ENCODE measurements around the gene ADGRE1.

ADGRE1 gene, protein sequence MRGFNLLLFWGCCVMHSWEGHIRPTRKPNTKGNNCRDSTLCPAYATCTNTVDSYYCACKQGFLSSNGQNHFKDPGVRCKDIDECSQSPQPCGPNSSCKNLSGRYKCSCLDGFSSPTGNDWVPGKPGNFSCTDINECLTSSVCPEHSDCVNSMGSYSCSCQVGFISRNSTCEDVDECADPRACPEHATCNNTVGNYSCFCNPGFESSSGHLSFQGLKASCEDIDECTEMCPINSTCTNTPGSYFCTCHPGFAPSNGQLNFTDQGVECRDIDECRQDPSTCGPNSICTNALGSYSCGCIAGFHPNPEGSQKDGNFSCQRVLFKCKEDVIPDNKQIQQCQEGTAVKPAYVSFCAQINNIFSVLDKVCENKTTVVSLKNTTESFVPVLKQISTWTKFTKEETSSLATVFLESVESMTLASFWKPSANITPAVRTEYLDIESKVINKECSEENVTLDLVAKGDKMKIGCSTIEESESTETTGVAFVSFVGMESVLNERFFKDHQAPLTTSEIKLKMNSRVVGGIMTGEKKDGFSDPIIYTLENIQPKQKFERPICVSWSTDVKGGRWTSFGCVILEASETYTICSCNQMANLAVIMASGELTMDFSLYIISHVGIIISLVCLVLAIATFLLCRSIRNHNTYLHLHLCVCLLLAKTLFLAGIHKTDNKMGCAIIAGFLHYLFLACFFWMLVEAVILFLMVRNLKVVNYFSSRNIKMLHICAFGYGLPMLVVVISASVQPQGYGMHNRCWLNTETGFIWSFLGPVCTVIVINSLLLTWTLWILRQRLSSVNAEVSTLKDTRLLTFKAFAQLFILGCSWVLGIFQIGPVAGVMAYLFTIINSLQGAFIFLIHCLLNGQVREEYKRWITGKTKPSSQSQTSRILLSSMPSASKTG

DNA sequence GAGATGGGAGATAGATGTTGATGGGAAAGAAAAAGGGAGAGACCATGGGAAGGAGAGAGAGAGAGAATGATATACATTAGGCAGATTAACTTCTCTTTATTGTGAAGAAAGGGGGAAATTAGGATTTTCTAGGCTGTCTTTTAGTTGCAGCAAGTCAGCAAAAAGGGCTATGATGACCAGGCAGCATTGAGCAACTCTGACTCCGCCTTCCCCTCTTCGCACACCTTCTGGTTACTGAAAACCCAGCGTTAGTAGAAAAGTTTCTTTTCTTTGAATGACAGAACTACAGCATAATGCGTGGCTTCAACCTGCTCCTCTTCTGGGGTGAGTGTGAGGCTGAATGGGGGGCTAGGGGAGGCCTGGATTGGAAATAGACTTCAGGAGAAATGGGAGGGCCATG, at the start of gene ADGRE1:
Gene ADGRE1 (plus strand): TSS at position 264 of the 400 bp plus-strand sequence. CDS start 30 bp downstream, at position 294.
- no peak for DNase-seq (ENCODE audit: low read depth)
- TF ChIP-seq, protein P1, sequence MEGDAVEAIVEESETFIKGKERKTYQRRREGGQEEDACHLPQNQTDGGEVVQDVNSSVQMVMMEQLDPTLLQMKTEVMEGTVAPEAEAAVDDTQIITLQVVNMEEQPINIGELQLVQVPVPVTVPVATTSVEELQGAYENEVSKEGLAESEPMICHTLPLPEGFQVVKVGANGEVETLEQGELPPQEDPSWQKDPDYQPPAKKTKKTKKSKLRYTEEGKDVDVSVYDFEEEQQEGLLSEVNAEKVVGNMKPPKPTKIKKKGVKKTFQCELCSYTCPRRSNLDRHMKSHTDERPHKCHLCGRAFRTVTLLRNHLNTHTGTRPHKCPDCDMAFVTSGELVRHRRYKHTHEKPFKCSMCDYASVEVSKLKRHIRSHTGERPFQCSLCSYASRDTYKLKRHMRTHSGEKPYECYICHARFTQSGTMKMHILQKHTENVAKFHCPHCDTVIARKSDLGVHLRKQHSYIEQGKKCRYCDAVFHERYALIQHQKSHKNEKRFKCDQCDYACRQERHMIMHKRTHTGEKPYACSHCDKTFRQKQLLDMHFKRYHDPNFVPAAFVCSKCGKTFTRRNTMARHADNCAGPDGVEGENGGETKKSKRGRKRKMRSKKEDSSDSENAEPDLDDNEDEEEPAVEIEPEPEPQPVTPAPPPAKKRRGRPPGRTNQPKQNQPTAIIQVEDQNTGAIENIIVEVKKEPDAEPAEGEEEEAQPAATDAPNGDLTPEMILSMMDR (IDR thresholded peaks at IDR 0.05; ENCODE audit: low read length, missing control alignments) = no peak
- H3K4me3 ChIP-seq (replicated peaks; ENCODE audit: low read depth, low read length) = no peak within 1 kb of the TSS

- no peak overlapping the region for H3K4me3 ChIP-seq (replicated peaks; ENCODE audit: low read depth, low read length)
- TF ChIP-seq, protein P1 (IDR thresholded peaks at IDR 0.05; ENCODE audit: low read length, missing control alignments) = no peak
- DNase-seq (ENCODE audit: low read depth) = no peak
Measured at GRCh38 chr19:6838062-6838655, 49.2 kb upstream of the ADGRE1 start.

DNA sequence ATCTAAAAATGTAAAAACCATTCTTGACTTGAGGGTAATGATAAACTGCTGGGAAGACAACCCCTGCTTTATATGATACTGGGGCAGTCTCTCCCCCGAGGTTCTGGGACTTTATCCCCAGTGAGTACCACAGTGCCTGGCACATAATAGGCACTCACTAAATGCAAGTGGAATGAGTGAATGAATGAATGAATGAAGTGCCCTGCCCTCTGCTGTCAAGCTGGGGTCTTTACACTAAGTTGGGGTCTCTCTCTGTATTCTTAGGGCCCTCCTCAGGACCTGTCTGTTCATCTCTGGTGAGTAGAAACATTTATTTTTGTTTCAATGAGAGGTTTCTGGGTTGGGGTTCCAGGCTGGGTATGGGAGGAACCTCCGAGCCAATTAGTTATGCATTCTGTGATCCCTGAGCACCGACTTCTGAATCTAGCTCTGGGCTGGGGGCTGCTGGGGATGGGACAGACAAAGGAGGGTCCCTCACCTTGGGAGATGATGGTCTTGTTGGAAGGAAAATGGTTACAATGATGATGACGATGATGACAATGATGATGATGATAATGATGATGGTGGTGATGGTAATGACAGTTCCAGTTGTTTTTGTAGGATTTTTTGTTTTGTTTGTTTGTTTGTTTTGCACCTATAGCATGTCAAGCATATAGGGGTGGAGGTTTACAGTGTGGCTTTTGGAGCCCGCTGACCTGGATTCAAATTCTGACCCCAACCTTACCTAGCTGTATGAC, 44.3 kb upstream of the ADGRE1 start:
- no peak for DNase-seq (ENCODE audit: low read depth)
- TF ChIP-seq, protein P1 (IDR thresholded peaks at IDR 0.05; ENCODE audit: low read length, missing control alignments) = no peak
- H3K4me3 ChIP-seq (replicated peaks; ENCODE audit: low read depth, low read length) = no peak overlapping the region

- DNase-seq (ENCODE audit: low read depth) = no peak
- no peak overlapping the region for H3K4me3 ChIP-seq (replicated peaks; ENCODE audit: low read depth, low read length)
- TF ChIP-seq, protein P1 (IDR thresholded peaks at IDR 0.05; ENCODE audit: low read length, missing control alignments) = no peak
Measured at GRCh38 chr19:6847828-6848200, 39.6 kb upstream of the ADGRE1 start.

- TF ChIP-seq, protein P1 (IDR thresholded peaks at IDR 0.05; ENCODE audit: low read length, missing control alignments) = no peak
- H3K4me3 ChIP-seq (replicated peaks; ENCODE audit: low read depth, low read length) = no peak overlapping the region
- DNase-seq (ENCODE audit: low read depth) = no peak
Measured at GRCh38 chr19:6848986-6849385, 38.4 kb upstream of the ADGRE1 start.

GRCh38 chr19:6849876-6850275, 37.5 kb upstream of the ADGRE1 start:
- H3K4me3 ChIP-seq (replicated peaks; ENCODE audit: low read depth, low read length) = no peak overlapping the region
- TF ChIP-seq, protein P1 (IDR thresholded peaks at IDR 0.05; ENCODE audit: low read length, missing control alignments) = no peak
- peak; percentile 10 for DNase-seq (ENCODE audit: low read depth)
